Measurements from ENCODE around the gene CCDC157.

- TF ChIP-seq FOXM1 (IDR thresholded peaks at IDR 0.05; ENCODE audit: low read depth) (no peak), FOXM1 (CRISPR knock-in tag; IDR thresholded peaks at IDR 0.05; ENCODE audit: low read depth) (no peak), GABPA (tag; conservative IDR thresholded peaks at IDR 0.05; ENCODE audit: low read depth) (no peak), ZNF140 (CRISPR knock-in tag; IDR thresholded peaks at IDR 0.05) (no peak), ZFP30 (CRISPR knock-in tag; IDR thresholded peaks at IDR 0.05; ENCODE audit: borderline replicate concordance) (no peak), SIN3B (IDR thresholded peaks at IDR 0.05; ENCODE audit: low read depth) (no peak), SPI1 (IDR thresholded peaks at IDR 0.05; ENCODE audit: borderline replicate concordance, low read depth, low read length) (no peak), SP1 (CRISPR knock-in tag; IDR thresholded peaks at IDR 0.05) (no peak), TAF1 (IDR thresholded peaks at IDR 0.05; ENCODE audit: control insufficient read depth, extremely low read depth, insufficient read depth, low read length, severe bottlenecking) (no peak)
- TF ChIP-seq, protein P1, sequence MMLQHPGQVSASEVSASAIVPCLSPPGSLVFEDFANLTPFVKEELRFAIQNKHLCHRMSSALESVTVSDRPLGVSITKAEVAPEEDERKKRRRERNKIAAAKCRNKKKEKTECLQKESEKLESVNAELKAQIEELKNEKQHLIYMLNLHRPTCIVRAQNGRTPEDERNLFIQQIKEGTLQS (IDR thresholded peaks at IDR 0.05) = no peak
- TF ChIP-seq, protein P1 (CRISPR knock-in tag; conservative IDR thresholded peaks at IDR 0.05) = no peak
Measured at GRCh38 chr22:30357236-30357570, 396 bp downstream of the CCDC157 start.
